RWPE2 (cell line): ENCODE measurements around the gene BCORL1.

ENCODE experiments used
- ATAC-seq: fragments of 200-7000 bp; cut with Tn5 transposase; 3 replicates; pipeline ENCODE4 v1.9.1; 2021; ENCODE audit warnings: low read depth
- DNase-seq: peaks from one replicate; pipeline ENCODE4 v3.0.0-alpha.2; 2020; ENCODE audit warnings: low spot score
- H3K27ac ChIP-seq: fragments of 450-650 bp; 2 replicates; pipeline ENCODE4 v1.5.1; 2017; ENCODE audit warnings: mild to moderate bottlenecking; ENCODE audit not compliant: poor library complexity, severe bottlenecking
- H3K27me3 ChIP-seq: fragments of 250-450 bp; sonication (Bioruptor Pico); 2 replicates; pipeline ENCODE4 v1.5.1; 2021; ENCODE audit warnings: mild to moderate bottlenecking, moderate library complexity; ENCODE audit not compliant: insufficient read depth, poor library complexity, severe bottlenecking
- H3K36me3 ChIP-seq: fragments of 250-450 bp; sonication (Bioruptor Pico); 2 replicates; pipeline ENCODE4 v1.5.1; 2020; ENCODE audit warnings: low read depth, mild to moderate bottlenecking, moderate library complexity
- H3K4me1 ChIP-seq: fragments of 250-450 bp; sonication (Bioruptor Pico); 2 replicates; pipeline ENCODE4 v1.5.1; 2021; ENCODE audit warnings: mild to moderate bottlenecking, moderate library complexity; ENCODE audit not compliant: insufficient read depth, poor library complexity, severe bottlenecking
- H3K4me3 ChIP-seq: fragments of 250-450 bp; sonication (Bioruptor Pico); 2 replicates; pipeline ENCODE4 v1.5.1; 2021; ENCODE audit warnings: mild to moderate bottlenecking, moderate library complexity; ENCODE audit not compliant: severe bottlenecking
- H3K9me3 ChIP-seq: fragments of 250-450 bp; sonication (Bioruptor Pico); 2 replicates; pipeline ENCODE4 v1.5.1; 2021; ENCODE audit warnings: mild to moderate bottlenecking, moderate library complexity; ENCODE audit not compliant: severe bottlenecking
- CTCF ChIP-seq: fragments of 450-650 bp; IDR thresholded peaks from one replicate; pipeline ENCODE4 v1.5.1; 2017; ENCODE audit warnings: mild to moderate bottlenecking, moderate library complexity; ENCODE audit not compliant: poor library complexity, severe bottlenecking

BCORL1 gene

DNA sequence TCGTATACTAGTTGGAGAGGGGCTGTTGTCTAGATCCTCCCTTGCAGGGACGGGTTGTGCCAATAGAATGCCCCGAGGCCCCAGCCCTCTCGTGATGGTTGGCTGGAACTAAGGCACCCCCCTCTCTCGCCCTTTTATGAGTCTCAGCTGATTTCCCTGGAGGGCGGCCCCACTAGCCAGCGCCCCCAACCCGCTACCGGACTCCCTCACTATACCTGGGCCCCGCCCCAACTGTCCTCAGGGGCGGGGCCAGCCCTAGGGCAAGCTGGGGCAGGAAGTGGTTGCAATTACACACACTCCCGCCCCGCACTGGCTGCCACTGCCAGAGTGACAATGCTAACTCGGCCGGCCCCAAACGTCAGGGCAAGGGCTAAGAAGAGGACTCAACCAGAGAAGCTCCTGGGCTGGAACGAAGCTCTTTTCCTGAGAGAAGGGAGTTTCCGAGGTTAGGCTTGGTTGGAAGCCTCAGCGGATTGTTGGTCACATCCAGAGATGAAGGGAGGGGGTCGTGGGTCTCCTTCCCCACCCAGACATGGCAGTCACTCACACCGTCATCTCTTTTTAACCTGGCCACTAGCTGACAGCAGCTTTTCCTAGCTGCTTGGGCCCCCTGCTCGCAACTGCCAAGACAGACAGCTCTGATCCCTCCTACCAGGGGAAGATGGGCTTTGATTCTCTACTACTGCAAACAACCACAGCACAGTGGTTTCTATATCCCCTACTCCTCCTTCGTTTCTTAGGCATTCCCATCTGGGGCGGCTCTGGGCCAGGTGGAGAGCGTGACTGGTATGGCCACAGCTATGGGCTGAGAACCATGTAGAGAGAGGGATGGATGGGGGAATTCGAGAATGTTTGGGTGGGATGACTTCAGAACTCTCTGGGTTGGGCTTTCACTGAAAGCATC lies 21.0 kb upstream of the BCORL1 start:
- no peak for TF ChIP-seq CTCF
- H3K4me1 ChIP-seq: no peaks in the 10 kb centered on the region
- no peaks in the 10 kb centered on the region for H3K9me3 ChIP-seq
- no peak overlapping the region for H3K4me3 ChIP-seq
- no peaks in the 10 kb centered on the region for H3K36me3 ChIP-seq
- no peak for DNase-seq
- no peaks in the 10 kb centered on the region for H3K27me3 ChIP-seq
- H3K27ac ChIP-seq: no peak overlapping the region
- peak; percentile 78 for ATAC-seq

DNA sequence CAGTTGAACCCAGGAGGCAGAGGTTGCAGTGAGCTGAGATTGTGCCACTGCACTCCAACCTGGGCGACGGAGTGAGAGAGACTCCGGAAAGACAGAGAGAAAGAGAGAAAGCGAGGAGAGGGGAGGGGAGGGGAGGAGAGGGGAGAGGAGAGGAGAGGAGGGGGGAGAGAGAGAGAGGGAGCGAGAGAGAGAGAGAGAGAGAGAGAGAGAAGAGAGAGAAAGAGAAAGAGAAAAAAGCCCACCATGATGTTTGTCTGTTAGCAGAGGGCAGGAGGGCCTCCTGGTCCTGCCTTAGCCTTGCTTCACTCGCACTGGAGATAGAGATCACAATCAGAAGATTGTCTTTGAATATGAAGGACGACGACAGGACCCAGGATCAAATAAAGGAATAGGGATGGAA lies 18.7 kb upstream of the BCORL1 start:
- no peak for TF ChIP-seq CTCF
- DNase-seq: no peak
- no peak overlapping the region for H3K27ac ChIP-seq
- no peaks in the 10 kb centered on the region for H3K4me1 ChIP-seq
- ATAC-seq: no peak
- no peaks in the 10 kb centered on the region for H3K9me3 ChIP-seq
- no peaks in the 10 kb centered on the region for H3K27me3 ChIP-seq
- no peak overlapping the region for H3K4me3 ChIP-seq
- no peaks in the 10 kb centered on the region for H3K36me3 ChIP-seq

DNA sequence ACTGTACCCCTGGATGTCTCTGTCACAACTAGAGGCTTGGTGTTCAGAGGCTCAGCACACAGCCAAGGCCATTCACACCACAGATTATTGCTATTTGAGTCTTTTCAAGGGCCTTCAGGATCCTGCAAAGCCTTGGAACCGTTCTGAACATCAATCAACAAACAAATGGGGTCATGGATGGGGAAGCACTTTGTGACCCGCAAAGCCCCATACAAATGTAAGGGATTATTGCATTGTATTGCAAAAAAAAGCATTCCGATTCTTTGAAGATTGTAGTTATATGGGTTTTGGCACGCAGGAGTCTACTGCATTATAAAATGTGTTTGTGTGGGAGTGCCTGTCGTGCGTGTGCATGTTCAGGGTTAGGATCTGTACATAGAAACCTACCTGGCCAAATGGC lies 17.3 kb upstream of the BCORL1 start:
- ATAC-seq (no peak), DNase-seq (no peak)
- no peak overlapping the region for H3K27ac ChIP-seq
- no peak overlapping the region for H3K4me3 ChIP-seq
- H3K9me3 ChIP-seq: no peaks in the 10 kb centered on the region
- H3K27me3 ChIP-seq: no peaks in the 10 kb centered on the region
- no peak for TF ChIP-seq CTCF
- no peaks in the 10 kb centered on the region for H3K36me3 ChIP-seq
- H3K4me1 ChIP-seq: no peaks in the 10 kb centered on the region

DNA sequence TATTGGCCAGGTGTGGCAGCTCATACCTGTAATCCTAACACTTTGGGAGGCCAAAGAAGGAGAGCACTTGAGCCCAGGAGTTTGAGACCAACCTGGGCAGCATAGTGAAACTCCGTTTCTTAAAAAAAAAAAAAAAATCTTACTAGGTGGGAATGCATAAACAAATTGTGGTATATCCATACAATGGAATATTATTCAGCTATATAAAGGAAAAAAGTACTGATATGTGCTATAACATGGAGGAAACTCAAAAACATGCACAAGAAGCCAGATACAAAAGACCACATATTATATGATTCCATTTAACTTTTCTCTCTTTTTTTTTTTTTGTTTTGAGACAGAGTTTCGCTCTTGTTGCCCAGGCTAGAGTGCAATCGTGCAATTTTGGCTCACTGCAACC lies 13.5 kb upstream of the BCORL1 start:
- Histone ChIP-seq H3K4me3 (no peak overlapping the region), H3K9me3 (no peaks in the 10 kb centered on the region), H3K4me1 (no peaks in the 10 kb centered on the region), H3K27me3 (no peaks in the 10 kb centered on the region), H3K27ac (no peak overlapping the region), H3K36me3 (no peaks in the 10 kb centered on the region)
- TF ChIP-seq CTCF: no peak
- ATAC-seq (no peak), DNase-seq (no peak)

- ATAC-seq (no peak), DNase-seq (no peak)
- TF ChIP-seq CTCF: no peak
- Histone ChIP-seq H3K4me3 (no peak overlapping the region), H3K4me1 (no peaks in the 10 kb centered on the region), H3K27ac (no peak overlapping the region), H3K27me3 (no peaks in the 10 kb centered on the region), H3K36me3 (no peaks in the 10 kb centered on the region), H3K9me3 (no peaks in the 10 kb centered on the region)
These were observed 6.0 kb upstream of the BCORL1 start for GRCh38 chrX:129976441-129976840.
